ENCODE measurements around the gene ENHO. TPM values are rescaled to one million over a fixed set of nuclear protein-coding genes. Genes with fewer than 3 reads are reported as not detected.

ENHO gene
- total RNA-seq, 1 donor from 2014 or later: 1.6 TPM

- Mint-ChIP-seq H3K27me3 (ENCODE audit: low read depth) (peaks cover 25% of the 10 kb centered on the region), H3K36me3 (ENCODE audit: low read depth) (no peaks in the 10 kb centered on the region), H3K27ac (ENCODE audit: unreplicated experiment) (no peak overlapping the region), H3K9me3 (ENCODE audit: low read depth) (no peaks in the 10 kb centered on the region), H3K4me1 (ENCODE audit: low read depth) (peaks cover 4% of the 10 kb centered on the region), H3K4me3 (ENCODE audit: unreplicated experiment) (no peak overlapping the region)
- no peak for DNase-seq (ENCODE audit: low spot score)
- no peak for TF ChIP-seq CTCF (IDR thresholded peaks at IDR 0.05)
These were observed 12.0 kb downstream of the ENHO start for GRCh38 chr9:34510497-34511468.

- H3K27me3 Mint-ChIP-seq (ENCODE audit: low read depth): peaks cover 33% of the 10 kb centered on the region
- no peak overlapping the region for H3K4me3 Mint-ChIP-seq (ENCODE audit: unreplicated experiment)
- no peak for TF ChIP-seq CTCF (IDR thresholded peaks at IDR 0.05)
- H3K27ac Mint-ChIP-seq (ENCODE audit: unreplicated experiment): no peak overlapping the region
- no peak for DNase-seq (ENCODE audit: low spot score)
- H3K9me3 Mint-ChIP-seq (ENCODE audit: low read depth): peaks cover 5% of the 10 kb centered on the region
- H3K4me1 Mint-ChIP-seq (ENCODE audit: low read depth): peaks cover 4% of the 10 kb centered on the region
- H3K36me3 Mint-ChIP-seq (ENCODE audit: low read depth): peaks cover 2% of the 10 kb centered on the region
These were observed 13.8 kb downstream of the ENHO start for GRCh38 chr9:34508951-34509350.

- DNase-seq (ENCODE audit: low spot score): no peak
- no peak overlapping the region for H3K4me3 Mint-ChIP-seq (ENCODE audit: unreplicated experiment)
- H3K27me3 Mint-ChIP-seq (ENCODE audit: low read depth): peaks cover 33% of the 10 kb centered on the region
- no peak overlapping the region for H3K27ac Mint-ChIP-seq (ENCODE audit: unreplicated experiment)
- H3K9me3 Mint-ChIP-seq (ENCODE audit: low read depth): peaks cover 5% of the 10 kb centered on the region
- no peak for TF ChIP-seq CTCF (IDR thresholded peaks at IDR 0.05)
- peaks cover 2% of the 10 kb centered on the region for H3K36me3 Mint-ChIP-seq (ENCODE audit: low read depth)
- H3K4me1 Mint-ChIP-seq (ENCODE audit: low read depth): peaks cover under 1% of the 10 kb centered on the region
These were observed 14.3 kb downstream of the ENHO start for GRCh38 chr9:34508463-34508862.

- no peak overlapping the region for H3K4me3 Mint-ChIP-seq (ENCODE audit: unreplicated experiment)
- DNase-seq (ENCODE audit: low spot score): no peak
- peaks cover 5% of the 10 kb centered on the region for H3K9me3 Mint-ChIP-seq (ENCODE audit: low read depth)
- H3K27me3 Mint-ChIP-seq (ENCODE audit: low read depth): peaks cover 33% of the 10 kb centered on the region
- H3K27ac Mint-ChIP-seq (ENCODE audit: unreplicated experiment): no peak overlapping the region
- peaks cover 2% of the 10 kb centered on the region for H3K36me3 Mint-ChIP-seq (ENCODE audit: low read depth)
- TF ChIP-seq CTCF (IDR thresholded peaks at IDR 0.05): no peak
- H3K4me1 Mint-ChIP-seq (ENCODE audit: low read depth): peaks cover 5% of the 10 kb centered on the region
These were observed 14.8 kb downstream of the ENHO start for GRCh38 chr9:34507966-34508365.

DNA sequence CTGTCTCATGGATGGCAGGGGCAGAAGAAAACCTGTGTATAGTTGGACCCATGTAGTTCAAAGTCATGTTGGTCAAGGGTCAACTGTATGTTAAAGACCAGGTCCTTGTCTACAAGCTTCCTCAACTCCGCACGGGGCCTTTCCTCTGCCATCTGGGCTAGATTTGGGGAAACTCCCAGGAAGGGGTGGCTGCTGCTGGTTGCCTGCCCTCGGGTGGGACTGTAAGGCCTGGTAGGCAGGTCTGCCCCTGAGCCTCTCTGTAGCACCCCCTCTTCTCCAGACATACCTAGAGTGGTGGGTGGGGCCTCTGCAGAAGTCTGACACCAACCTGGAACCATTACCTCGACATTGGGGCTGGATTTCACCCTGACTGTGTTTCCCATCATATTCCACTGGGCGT lies 15.2 kb downstream of the ENHO start:
- peaks cover 5% of the 10 kb centered on the region for H3K9me3 Mint-ChIP-seq (ENCODE audit: low read depth)
- peaks cover 9% of the 10 kb centered on the region for H3K4me1 Mint-ChIP-seq (ENCODE audit: low read depth)
- H3K36me3 Mint-ChIP-seq (ENCODE audit: low read depth): peaks cover 2% of the 10 kb centered on the region
- H3K27ac Mint-ChIP-seq (ENCODE audit: unreplicated experiment): no peak overlapping the region
- no peak overlapping the region for H3K4me3 Mint-ChIP-seq (ENCODE audit: unreplicated experiment)
- peaks cover 33% of the 10 kb centered on the region for H3K27me3 Mint-ChIP-seq (ENCODE audit: low read depth)
- no peak for DNase-seq (ENCODE audit: low spot score)
- TF ChIP-seq CTCF (IDR thresholded peaks at IDR 0.05): no peak
